Measurements from ENCODE around the gene VLDLR.

- TF ChIP-seq, protein P1, sequence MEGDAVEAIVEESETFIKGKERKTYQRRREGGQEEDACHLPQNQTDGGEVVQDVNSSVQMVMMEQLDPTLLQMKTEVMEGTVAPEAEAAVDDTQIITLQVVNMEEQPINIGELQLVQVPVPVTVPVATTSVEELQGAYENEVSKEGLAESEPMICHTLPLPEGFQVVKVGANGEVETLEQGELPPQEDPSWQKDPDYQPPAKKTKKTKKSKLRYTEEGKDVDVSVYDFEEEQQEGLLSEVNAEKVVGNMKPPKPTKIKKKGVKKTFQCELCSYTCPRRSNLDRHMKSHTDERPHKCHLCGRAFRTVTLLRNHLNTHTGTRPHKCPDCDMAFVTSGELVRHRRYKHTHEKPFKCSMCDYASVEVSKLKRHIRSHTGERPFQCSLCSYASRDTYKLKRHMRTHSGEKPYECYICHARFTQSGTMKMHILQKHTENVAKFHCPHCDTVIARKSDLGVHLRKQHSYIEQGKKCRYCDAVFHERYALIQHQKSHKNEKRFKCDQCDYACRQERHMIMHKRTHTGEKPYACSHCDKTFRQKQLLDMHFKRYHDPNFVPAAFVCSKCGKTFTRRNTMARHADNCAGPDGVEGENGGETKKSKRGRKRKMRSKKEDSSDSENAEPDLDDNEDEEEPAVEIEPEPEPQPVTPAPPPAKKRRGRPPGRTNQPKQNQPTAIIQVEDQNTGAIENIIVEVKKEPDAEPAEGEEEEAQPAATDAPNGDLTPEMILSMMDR (conservative IDR thresholded peaks at IDR 0.05; ENCODE audit: low read depth, low read length), result no peak
- no peak for TF ChIP-seq EZH2 (IDR thresholded peaks at IDR 0.05; ENCODE audit: borderline replicate concordance, low read depth, low read length, poor library complexity, severe bottlenecking)
Measured at GRCh38 chr9:2599896-2600295, 21.7 kb upstream of the VLDLR start.
